B cell (primary cell): ENCODE data around the gene NT5DC3.

Experiments
- CTCF ChIP-seq: fragments of 200-600 bp; IDR thresholded peaks from one replicate; pipeline ENCODE4 v1.8.0; 2022; ENCODE audit warnings: antibody characterized with exemption, mild to moderate bottlenecking
- EZH2 ChIP-seq: IDR thresholded peaks from 2 replicates; pipeline ENCODE4 v1.6.1; 2012; ENCODE audit warnings: borderline replicate concordance, low read depth, mild to moderate bottlenecking, moderate library complexity, low read length; ENCODE audit not compliant: insufficient read depth, poor library complexity, severe bottlenecking

DNA sequence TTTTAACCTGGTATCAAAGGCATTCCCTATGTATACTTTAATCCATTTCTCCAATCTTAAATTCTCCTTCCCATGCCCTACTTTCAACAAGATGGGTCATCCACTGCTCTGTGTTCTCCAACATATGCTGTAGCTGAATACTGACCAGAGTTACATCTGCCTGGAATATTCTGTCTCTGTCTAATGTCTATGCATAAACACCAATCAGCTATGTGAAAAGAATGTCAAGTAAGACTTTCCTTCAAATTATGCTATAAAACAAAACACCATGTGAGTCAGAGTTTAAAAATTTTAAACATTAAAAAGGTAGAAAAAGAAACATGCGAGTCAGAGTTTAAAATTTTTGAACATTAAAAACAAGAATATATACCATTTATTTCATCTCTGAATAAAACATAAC is 19.3 kb downstream of the NT5DC3 start:
- no peak for TF ChIP-seq EZH2
- no peak for TF ChIP-seq CTCF
